HG02571 (cell line): ENCODE results near the gene PAXIP1.

Experiments used
- ATAC-seq: cut with Tn5 transposase; IDR thresholded peaks from one replicate; pipeline ENCODE4 v1.9.1; 2021; ENCODE audit warnings: mild to moderate bottlenecking, moderate library complexity; ENCODE audit not compliant: unreplicated experiment

PAXIP1 gene

GRCh38 chr7:154996101-154996500, 6.8 kb downstream of the PAXIP1 start:
- ATAC-seq, result no peak

DNA sequence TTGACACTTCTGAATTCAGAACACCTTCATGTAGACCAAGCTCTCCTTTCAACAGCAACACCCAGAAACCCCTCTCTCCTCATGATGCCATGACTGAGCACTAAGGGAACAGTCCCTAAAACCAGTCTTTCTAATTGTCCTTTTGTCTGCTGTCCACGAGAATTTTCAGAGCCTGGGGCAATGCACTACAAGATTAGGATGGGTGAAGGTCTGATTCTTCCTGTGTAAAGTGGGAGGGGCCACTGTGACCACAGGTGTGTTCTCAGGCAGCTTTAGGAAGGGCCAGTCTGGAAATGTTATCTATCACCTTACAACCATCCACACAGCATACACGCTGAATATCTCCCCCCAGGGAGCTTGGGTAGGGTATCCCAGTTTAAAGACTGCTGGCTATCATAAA, 7.9 kb downstream of the PAXIP1 start:
- ATAC-seq, result no peak

DNA sequence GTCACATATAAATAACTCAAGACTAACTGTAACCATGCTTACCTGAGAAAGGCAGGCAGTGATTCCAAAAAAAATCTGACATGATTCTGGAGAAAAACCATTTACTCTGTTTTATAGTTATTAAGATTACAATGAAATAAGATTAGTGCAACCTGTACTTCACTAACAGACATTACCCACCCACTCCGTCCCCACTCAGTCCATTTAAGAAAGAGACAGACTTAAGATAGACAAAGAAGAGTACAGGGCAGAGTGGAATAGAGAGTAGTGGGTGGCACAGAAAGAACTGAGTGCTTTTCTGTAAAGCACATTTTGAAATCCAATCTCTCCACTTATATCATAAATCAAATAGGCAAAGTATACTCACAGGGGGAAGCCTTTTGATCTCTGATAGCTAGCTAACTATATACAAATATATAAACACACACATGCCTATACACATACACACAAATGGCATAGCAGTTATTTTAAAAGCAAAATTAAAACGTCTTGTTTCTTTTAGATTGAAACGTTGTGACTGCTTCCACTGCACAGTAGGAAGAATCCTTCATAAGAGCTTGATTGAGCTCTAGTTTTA, 11.9 kb downstream of the PAXIP1 start:
- no peak for ATAC-seq

DNA sequence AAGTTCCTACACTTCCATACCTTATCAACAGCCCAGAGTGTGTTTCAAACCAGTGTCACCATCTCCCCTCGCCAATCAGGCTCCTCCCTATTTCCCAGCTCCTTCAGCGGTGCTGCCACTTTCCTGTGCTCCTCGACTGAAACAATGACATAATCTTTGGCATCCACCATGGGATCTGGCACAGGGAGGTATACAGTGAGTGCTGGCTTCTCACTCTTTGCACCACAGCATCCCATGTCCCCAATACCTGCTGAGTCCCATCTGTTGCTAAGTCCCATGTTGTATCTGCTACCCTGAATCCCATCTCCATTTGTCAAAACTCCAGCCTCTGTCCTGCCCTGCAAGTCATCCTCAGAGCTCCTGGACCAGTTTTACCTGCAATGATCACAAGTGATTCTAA, 15.4 kb downstream of the PAXIP1 start:
- ATAC-seq, result no peak

DNA sequence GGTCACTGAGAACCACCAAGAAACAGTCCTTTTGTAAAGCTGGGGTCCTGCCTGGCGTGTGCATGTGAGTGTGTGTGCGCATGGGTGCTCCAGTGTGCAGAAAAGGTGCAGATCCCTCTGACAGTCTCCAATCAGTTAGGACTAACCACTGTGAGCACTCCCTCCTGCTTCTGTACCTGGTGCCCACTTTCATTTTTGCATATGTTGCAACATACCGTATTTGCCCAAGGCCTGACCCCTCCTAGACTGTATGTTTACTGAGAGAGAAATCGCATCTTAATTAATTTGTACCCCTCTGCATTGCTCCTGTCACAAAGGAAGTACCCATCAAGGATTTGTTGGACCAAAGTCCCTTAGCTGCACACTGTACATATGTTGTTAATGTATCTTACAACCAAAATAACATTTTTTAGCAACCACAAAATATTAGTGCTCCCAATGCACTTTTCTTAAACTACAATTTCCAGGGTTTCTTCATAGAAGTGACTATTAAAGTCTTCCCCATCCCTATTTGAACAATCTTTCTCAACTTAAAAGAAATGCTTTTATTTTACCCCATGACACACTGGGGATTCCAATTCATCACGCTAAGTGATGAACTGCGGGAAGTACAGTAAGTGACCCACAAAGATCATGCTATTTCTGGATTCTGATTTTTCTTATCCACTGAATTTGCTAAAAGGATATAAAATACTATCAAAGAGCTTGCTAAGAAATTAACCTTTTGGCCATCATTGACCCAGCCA, 16.6 kb downstream of the PAXIP1 start:
- no peak for ATAC-seq

- no peak for ATAC-seq
Measured at GRCh38 chr7:154985230-154985629, 17.7 kb downstream of the PAXIP1 start.

- ATAC-seq, result no peak
Measured at GRCh38 chr7:154984601-154985188, 18.2 kb downstream of the PAXIP1 start.

DNA sequence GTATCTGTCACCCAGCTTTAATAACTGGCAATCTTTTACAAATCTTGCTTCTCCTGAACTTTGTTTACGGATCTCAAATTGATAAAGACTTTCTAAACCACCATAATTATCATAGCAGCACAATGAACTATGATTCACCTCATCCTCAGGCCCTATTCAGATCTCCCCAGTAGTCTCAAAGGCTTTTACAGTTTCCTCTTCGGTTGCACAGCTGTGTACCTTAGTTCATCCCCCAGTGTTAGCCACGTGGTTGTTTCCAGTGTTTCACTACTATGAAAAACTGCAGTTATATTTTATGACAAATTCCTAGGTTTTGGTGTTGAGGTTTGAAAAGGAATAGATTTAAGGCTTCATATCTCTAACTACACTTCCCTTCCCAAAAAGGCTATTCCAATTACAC, 24.9 kb downstream of the PAXIP1 start:
- no peak for ATAC-seq

GRCh38 chr7:154977250-154977649, 25.7 kb downstream of the PAXIP1 start:
- no peak for ATAC-seq

GRCh38 chr7:154976844-154977243, 26.1 kb downstream of the PAXIP1 start:
- no peak for ATAC-seq

DNA sequence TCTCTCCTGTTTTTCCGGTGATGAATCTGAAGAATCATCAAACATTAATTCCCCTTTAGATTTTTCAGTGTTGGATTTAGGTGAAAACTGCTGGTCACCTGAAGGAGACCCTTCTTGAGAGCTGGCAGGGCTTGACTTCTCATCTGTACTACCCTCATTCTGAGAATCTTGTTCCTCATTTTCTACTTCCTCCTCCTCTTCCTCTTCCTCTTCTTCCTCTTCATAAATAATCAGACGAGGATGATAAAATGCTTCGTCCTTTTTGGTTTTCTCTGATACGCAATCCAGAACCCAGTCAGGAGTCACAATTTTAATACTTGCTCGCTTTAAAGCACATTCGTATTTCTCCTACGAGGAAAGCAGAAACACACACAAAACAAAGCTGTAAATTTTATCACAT, 26.9 kb downstream of the PAXIP1 start:
- no peak for ATAC-seq

DNA sequence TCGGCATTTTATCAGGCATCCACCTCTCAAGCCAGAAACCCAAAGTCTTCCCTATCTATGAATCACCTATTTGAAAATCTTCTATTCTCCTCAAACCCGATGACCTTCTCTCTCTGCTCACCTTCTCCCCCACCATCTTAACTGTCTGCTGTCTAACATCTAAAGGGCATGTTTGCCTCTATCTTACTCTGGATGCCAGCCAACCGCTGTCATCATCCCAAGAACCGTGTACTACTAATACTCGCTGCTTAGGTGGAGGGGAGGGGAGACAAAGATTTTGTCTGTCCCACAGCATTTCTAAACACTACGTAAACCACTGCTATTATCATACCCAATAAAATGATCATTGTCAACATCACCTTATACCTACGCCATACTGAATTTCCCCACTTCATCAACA, 29.5 kb downstream of the PAXIP1 start:
- ATAC-seq, result no peak

- no peak for ATAC-seq
Measured at GRCh38 chr7:154968336-154969001, 34.5 kb downstream of the PAXIP1 start.

DNA sequence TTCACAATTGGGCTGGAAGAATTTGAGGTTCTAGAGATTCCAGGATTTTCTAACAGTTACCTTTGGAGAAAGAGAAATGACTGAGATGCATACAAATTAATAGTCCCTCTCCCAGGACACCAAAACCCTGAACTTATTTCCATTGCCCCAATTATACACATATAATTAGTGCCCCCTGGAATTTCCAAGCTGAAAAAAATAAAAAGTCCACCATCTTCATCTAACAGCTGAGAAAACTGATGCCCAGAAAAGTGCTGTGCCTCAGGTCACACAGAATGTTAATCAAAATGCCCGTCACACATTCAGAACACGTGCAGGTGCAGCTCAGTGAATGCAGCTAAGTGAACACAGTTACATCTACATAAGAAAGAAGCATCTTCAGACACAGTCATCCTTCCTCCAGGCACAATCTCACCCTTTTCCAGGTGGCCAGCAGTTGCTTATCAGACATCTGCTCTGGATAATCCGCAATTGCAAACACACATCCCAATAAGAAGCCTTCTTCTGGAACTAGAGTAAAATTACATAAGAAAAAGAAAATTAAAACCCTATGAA, 35.4 kb downstream of the PAXIP1 start:
- ATAC-seq, result no peak

DNA sequence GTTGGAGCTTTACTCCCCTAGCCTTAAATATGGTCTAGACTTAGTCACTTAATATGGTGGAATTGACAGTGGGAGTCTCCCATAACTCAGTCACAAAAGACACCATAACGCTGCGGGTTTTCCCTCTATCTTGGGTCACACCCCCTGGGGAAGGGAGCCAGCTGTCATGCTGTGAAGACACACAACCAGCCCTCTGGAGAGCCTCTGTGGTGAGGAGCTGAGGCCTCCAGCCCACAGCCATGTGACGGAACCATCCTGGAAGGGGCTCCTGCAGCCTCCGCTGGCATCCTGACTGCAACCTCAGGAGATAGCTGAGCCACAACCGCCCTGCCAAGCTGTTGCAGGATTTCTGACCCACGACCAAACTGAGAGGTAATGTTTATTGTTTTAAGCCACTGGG, 37.9 kb downstream of the PAXIP1 start:
- no peak for ATAC-seq

- no peak for ATAC-seq
Measured at GRCh38 chr7:154960063-154960790, 42.7 kb downstream of the PAXIP1 start.

DNA sequence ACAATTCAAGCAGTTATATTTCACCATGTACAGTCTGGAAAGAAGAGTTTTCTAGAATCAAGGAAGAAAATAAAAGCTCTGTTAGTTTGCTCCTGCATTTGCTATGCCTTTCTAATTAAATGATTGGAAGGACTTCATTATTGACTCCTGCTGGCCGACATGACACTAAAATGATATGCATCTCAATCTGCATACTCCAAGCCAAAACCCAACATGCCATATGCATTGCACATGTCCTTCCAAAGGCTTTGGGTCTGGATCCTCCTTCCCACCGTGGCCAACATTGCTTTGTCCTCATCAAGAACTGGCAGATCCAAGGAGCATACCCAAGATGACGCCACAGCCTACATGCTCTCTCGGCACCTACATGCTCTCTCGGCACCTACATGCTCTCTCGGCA, 46.5 kb downstream of the PAXIP1 start:
- no peak for ATAC-seq

GRCh38 chr7:154953006-154953684, 49.8 kb downstream of the PAXIP1 start:
- ATAC-seq, result no peak

DNA sequence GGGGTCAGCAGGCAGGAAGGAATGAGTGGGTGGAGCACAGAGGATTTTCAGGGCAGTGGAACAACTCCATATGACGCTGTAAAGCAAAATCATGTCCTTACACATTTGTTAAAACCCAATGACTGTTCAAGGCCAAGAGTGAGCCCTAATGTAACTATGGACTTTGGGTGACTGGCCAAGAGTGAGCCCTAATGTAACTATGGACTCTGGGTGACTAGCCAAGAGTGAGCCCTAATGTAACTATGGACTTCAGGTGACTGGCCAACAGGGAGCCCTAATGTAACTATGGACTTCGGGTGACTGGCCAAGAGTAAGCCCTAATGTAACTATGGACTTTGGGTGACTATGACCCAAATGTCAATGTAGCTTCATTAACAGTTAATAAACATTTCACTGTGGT, 52.0 kb downstream of the PAXIP1 start:
- ATAC-seq, result no peak

GRCh38 chr7:154947604-154948003, 55.3 kb downstream of the PAXIP1 start:
- no peak for ATAC-seq
